K562 (cell line): ENCODE results near the gene AQP6. TPM values are rescaled to one million over a fixed set of nuclear protein-coding genes. Genes with fewer than 3 reads are reported as not detected.

ENCODE experiments used
- ATAC-seq: fragments of 200-7000 bp; cut with Tn5 transposase; 3 replicates; pipeline ENCODE4 v1.9.1; 2020; ENCODE audit warnings: moderate library complexity
- BruUV-seq: library from RNA; stranded (reverse); fragments of 400-500 nt; replicated peaks from 2 replicates; lab custom pipeline; 2021; lab: Mats Ljungman, UMichigan
- CTCF ChIA-PET: fragments of 300-600 bp; formaldehyde crosslinking; extraction: SDS; loops from one replicate; lab custom pipeline; 2021; ENCODE audit warnings: low intra/inter-chr PET ratio; lab: Yijun Ruan, JAX
- POLR2A ChIA-PET: fragments of 300-600, 350-650 bp; sonication (Branson Sonifier 250); formaldehyde crosslinking; extraction: SDS; loops from one replicate; lab custom pipeline; 2021; ENCODE audit warnings: antibody characterized with exemption, inconsistent platforms; lab: Yijun Ruan, JAX
- DNase-seq, 4 experiments: peaks; one replicate each; pipeline versions ENCODE4 v3.0.0 to v3.0.0-alpha.2; 2011 to 2018; ENCODE audit warnings: low spot score in 3 of 4, mixed read lengths in 3 of 4; ENCODE audit errors: extremely low read depth in 1 of 4
- FAIRE-seq: peaks from 2 replicates; lab custom pipeline; 2011; peaks lifted over from hg19 to GRCh38; lab: Jason Lieb, UNC
- H2AFZ ChIP-seq: 2 replicates; pipeline ENCODE4 v1.6.0; 2011; ENCODE audit warnings: low read depth, low read length, control low read depth, inconsistent platforms
- H3K27ac ChIP-seq: fragments of 200-600 bp; 3 replicates; pipeline ENCODE4 v1.8.0; 2011; ENCODE audit warnings: low read depth, mild to moderate bottlenecking, control low read depth, inconsistent platforms, low read length, moderate library complexity, mixed read lengths; ENCODE audit errors: extremely low read depth
- H3K27me3 ChIP-seq, 2 experiments: fragments of 300-600 bp in 1 of 2; 2 replicates in 1 of 2; 3 replicates in 1 of 2; pipeline versions ENCODE4 v1.6.0 to v1.8.0; 2011; ENCODE audit warnings: inconsistent platforms in 2 of 2, low read length in 2 of 2, mild to moderate bottlenecking in 1 of 2, mixed read lengths in 1 of 2, moderate library complexity in 1 of 2; ENCODE audit not compliant: control insufficient read depth in 2 of 2, insufficient read depth in 2 of 2
- H3K36me3 ChIP-seq: fragments of 300-600 bp; 3 replicates; pipeline ENCODE4 v1.8.0; 2011; ENCODE audit warnings: mild to moderate bottlenecking, low read length, inconsistent platforms; ENCODE audit not compliant: control insufficient read depth, insufficient read depth
- H3K4me1 ChIP-seq, 2 experiments: fragments of 200-600 bp in 1 of 2; replicated peaks in 1 of 2; 2 replicates in 1 of 2; 3 replicates in 1 of 2; pipeline versions ENCODE4 v1.5.1 to v1.8.0; 2011; ENCODE audit warnings: inconsistent platforms in 2 of 2, low read length in 2 of 2, mild to moderate bottlenecking in 1 of 2, mixed read lengths in 1 of 2, moderate library complexity in 1 of 2; ENCODE audit not compliant: control insufficient read depth in 2 of 2, insufficient read depth in 2 of 2
- H3K4me2 ChIP-seq: 2 replicates; pipeline ENCODE4 v1.6.1; 2011; ENCODE audit warnings: low read length, control low read depth, inconsistent platforms, mixed read lengths; ENCODE audit not compliant: insufficient read depth
- H3K4me3 ChIP-seq: fragments of 200-600 bp; sonication (generic), shearing (Covaris generic); 2 replicates; pipeline ENCODE4 v1.5.1; 2016; ENCODE audit warnings: control low read depth, inconsistent platforms
- H3K79me2 ChIP-seq: fragments of 200-600 bp; 3 replicates; pipeline ENCODE4 v1.8.0; 2011; ENCODE audit warnings: low read length, inconsistent platforms; ENCODE audit not compliant: control insufficient read depth, insufficient read depth
- H3K9ac ChIP-seq, 2 experiments: 2 replicates each; pipeline versions ENCODE4 v1.6.0 to v1.6.1; 2011; ENCODE audit warnings: low read depth in 2 of 2, low read length in 2 of 2, control low read depth in 1 of 2, inconsistent platforms in 1 of 2, mild to moderate bottlenecking in 1 of 2, mixed read lengths in 1 of 2; ENCODE audit not compliant: insufficient read depth in 1 of 2
- H3K9me1 ChIP-seq: one replicate; pipeline ENCODE4 v1.6.0; 2011; ENCODE audit warnings: inconsistent platforms, mild to moderate bottlenecking, low read length, moderate library complexity; ENCODE audit not compliant: control insufficient read depth, insufficient read depth
- H3K9me3 ChIP-seq: replicated peaks from 2 replicates; pipeline ENCODE4 v1.5.1; 2011; ENCODE audit warnings: low read depth, low read length, inconsistent platforms; ENCODE audit not compliant: control insufficient read depth, insufficient read depth
- H4K20me1 ChIP-seq: replicated peaks from 2 replicates; pipeline ENCODE4 v1.6.1; 2011; ENCODE audit warnings: low read length, inconsistent platforms, mixed read lengths; ENCODE audit not compliant: control insufficient read depth, insufficient read depth
- CXXC5 ChIP-seq: fragments of 250-450 bp; sonication (Bioruptor Pico); IDR thresholded peaks from 2 replicates; pipeline ENCODE4 v1.8.0; 2022; ENCODE audit warnings: inconsistent platforms, mild to moderate bottlenecking, moderate library complexity
- ETV5 ChIP-seq: sonication (generic); formaldehyde crosslinking; IDR thresholded peaks from 2 replicates; pipeline ENCODE4 v1.4.0; 2020; ENCODE audit warnings: low read depth, mild to moderate bottlenecking, missing genetic modification reagents
- GATAD2B ChIP-seq: fragments of 450-650 bp; IDR thresholded peaks from 2 replicates; pipeline ENCODE4 v1.6.1; 2017; ENCODE audit warnings: mild to moderate bottlenecking, borderline replicate concordance
- HDAC1 ChIP-seq, 2 experiments: fragments of 450-650 bp; IDR thresholded peaks; 2 replicates each; pipeline ENCODE4 v1.6.1; 2016 to 2017; ENCODE audit warnings: inconsistent platforms in 1 of 2, mild to moderate bottlenecking in 1 of 2, moderate library complexity in 1 of 2
- HDGF ChIP-seq: fragments of 450-650 bp; IDR thresholded peaks from 2 replicates; pipeline ENCODE4 v1.6.1; 2016
- POLR2H ChIP-seq: IDR thresholded peaks from 2 replicates; pipeline ENCODE4 v1.6.1; 2016; ENCODE audit warnings: missing genetic modification characterization, low read depth, mild to moderate bottlenecking, control low read depth, missing compliant biosample characterization, moderate library complexity
- POLR3G ChIP-seq: IDR thresholded peaks from 2 replicates; pipeline ENCODE4 v1.6.1; 2011; ENCODE audit not compliant: insufficient read length, insufficient replicate concordance; ENCODE audit errors: extremely low read depth
- RBM22 ChIP-seq: fragments of 200-400 bp; formaldehyde crosslinking; IDR thresholded peaks from 2 replicates; pipeline ENCODE4 v1.6.1; 2018; ENCODE audit warnings: low read length, low read depth; ENCODE audit not compliant: poor library complexity, severe bottlenecking
- SMARCE1 ChIP-seq: fragments of 450-650 bp; IDR thresholded peaks from 2 replicates; pipeline ENCODE4 v1.7.1; 2016; ENCODE audit warnings: mild to moderate bottlenecking
- TAL1 ChIP-seq: fragments of 450-650 bp; IDR thresholded peaks from 2 replicates; pipeline ENCODE4 v1.6.1; 2016; ENCODE audit warnings: mild to moderate bottlenecking
- ZBED1 ChIP-seq: IDR thresholded peaks from 2 replicates; pipeline ENCODE4 v1.6.1; 2014
- ZNF77 ChIP-seq: fragments of 250-450 bp; sonication (Bioruptor Pico); IDR thresholded peaks from 2 replicates; pipeline ENCODE4 v1.5.0; 2020
- WGBS: fragments of 100-300 bp; shearing (Covaris generic); methylation state at CpG from one replicate; pipeline ENCODE4 v1.1.6; 2016; ENCODE audit warnings: low coverage, mixed read lengths; ENCODE audit not compliant: insufficient coverage; ENCODE audit errors: missing lambda C conversion rate; 5-methylcytosine and 5-hydroxymethylcytosine counted together
- in situ Hi-C: fragments of 300-500 bp; cut with MboI; formaldehyde crosslinking; loops from 4 replicates; pipeline ENCODE4 v1.15.0; 2018; ENCODE audit warnings: inconsistent platforms, mixed read lengths
- intact Hi-C: fragments of 100-400 bp; cut with micrococcal nuclease; formaldehyde crosslinking; loops from 2 replicates; pipeline ENCODE4 v1.14.2; 2022
- polyA plus RNA-seq, 8 experiments: library from polyadenylated mRNA; depleted of rRNA in 4 of 8; stranded (reverse) in 5 of 8; unstranded in 3 of 8; fragments of >200 nt; fragmentation: Nextera tagmentation in 2 of 8; fragmentation: Illumina TruSeq in 1 of 8; extraction: Ambion mirVana in 2 of 8; extraction: Trizol in 1 of 8; gene quantifications; 2 replicates each; pipeline versions ENCODE4 v1.2.1 to v1.2.3, GENCODE V29; 2011 to 2014; ENCODE audit warnings: inconsistent platforms in 1 of 8, missing spikeins in 1 of 8
- total RNA-seq, 7 experiments: library from RNA; depleted of rRNA in 6 of 7; stranded (reverse); fragments of >200 nt in 6 of 7; fragmentation: Illumina TruSeq in 2 of 7; extraction: Trizol in 2 of 7; gene quantifications; 2 replicates each; pipeline versions ENCODE4 v1.2.1 to v1.2.3, GENCODE V29; 2011 to 2021; ENCODE audit warnings: low replicate concordance in 1 of 7
- TF ChIP-seq, protein P1 (sequence below): fragments of 200-800 bp; sonication (Bioruptor generic); IDR thresholded peaks from 2 replicates; pipeline ENCODE4 v1.6.1; 2017; ENCODE audit warnings: missing genetic modification characterization, missing compliant biosample characterization
- TF ChIP-seq, protein P2 (sequence below): IDR thresholded peaks from 2 replicates; pipeline ENCODE4 v1.6.1; 2016; ENCODE audit warnings: missing genetic modification characterization, missing compliant biosample characterization

Gene AQP6
- total and polyA plus RNA-seq, 9 of the 15 experiments (the other 6 are each of a cell fraction or from before 2014, with no cell fraction given): 0.05 to 0.12 TPM; not detected in 7

- TF ChIP-seq, protein P1, sequence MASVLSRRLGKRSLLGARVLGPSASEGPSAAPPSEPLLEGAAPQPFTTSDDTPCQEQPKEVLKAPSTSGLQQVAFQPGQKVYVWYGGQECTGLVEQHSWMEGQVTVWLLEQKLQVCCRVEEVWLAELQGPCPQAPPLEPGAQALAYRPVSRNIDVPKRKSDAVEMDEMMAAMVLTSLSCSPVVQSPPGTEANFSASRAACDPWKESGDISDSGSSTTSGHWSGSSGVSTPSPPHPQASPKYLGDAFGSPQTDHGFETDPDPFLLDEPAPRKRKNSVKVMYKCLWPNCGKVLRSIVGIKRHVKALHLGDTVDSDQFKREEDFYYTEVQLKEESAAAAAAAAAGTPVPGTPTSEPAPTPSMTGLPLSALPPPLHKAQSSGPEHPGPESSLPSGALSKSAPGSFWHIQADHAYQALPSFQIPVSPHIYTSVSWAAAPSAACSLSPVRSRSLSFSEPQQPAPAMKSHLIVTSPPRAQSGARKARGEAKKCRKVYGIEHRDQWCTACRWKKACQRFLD (CRISPR knock-in tag): peak; percentile 77; the same call in 1 of the 2 replicates
- TF ChIP-seq ETV5 (no peak), CXXC5 (CRISPR knock-in tag) (peak; percentile 49; the same call in 1 of the 2 replicates), GATAD2B (no peak), TAL1 (peak; percentile 75)
These were observed 11.1 kb downstream of the AQP6 start (continued) for GRCh38 chr12:49983892-49984291.

DNA sequence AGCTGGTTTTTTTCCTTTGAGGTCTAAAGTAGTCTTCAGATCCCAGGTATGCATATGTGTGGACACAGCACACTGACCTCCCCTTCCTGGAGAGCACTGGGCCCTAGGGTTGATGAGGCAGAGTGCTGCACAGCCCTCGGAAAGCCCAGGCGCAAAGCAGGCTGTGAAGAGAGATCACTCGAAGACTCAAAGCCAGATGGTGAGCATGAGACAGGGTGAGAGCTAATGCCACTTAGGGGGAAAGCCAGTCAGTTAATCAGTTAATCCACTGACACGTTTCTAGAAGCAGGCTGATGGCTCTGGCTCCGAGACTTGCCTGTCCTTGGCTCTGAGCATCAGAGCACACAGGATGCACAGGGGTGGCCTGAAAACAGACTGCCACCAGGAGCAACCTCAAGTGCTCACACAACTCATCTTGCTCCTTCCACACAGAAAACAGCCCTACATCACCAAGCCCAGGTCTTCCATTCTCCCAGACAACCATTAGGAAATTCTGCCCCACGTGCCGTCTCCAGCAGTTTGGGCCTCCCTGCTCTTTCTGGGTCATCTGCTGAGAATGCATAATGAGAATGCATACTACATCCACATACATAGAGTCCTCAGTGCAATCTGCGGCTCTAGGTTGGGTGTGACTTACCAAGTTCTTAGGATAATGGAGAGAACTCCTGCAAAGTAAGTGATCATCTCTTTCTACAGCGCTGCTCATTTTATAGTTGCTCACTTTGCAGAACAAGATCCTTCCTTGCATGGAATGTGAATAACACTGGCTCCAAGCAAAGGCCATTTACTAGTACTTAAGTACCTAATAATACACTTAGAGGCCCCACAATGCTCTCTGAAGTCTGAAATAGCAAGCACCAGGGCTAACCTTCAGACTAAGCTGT is 12.0 kb downstream of the AQP6 start:
- CTCF ChIA-PET: interaction anchor here (0.6 kb wide), 1 partner anchor 16 kb away, joined by 3 read pairs; no protein-coding TSS in a partner anchor
- FAIRE-seq (no peak), DNase-seq (no peak), ATAC-seq (no peak; the same call in 2 of the 3 replicates)
- Histone ChIP-seq H3K9me3 (no peaks in the 10 kb centered on the region), H2AFZ (no peak overlapping the region), H3K79me2 (no peaks in the 10 kb centered on the region), H3K27me3 (no peaks in the 10 kb centered on the region), H3K4me2 (no peak overlapping the region), H3K36me3 (peaks cover 41% of the 10 kb centered on the region), H3K9ac (peak overlapping the region in 1 of 2 experiments; percentile 38; a peak in 1 of 4 replicates), H3K27ac (no peak overlapping the region), H3K9me1 (no peaks in the 10 kb centered on the region), H3K4me3 (no peak overlapping the region), H4K20me1 (peaks cover 5% of the 10 kb centered on the region), H3K4me1 (peaks cover 26% of the 10 kb centered on the region in 2 experiments)
- POLR2A ChIA-PET: interaction anchor here (0.8 to 2.1 kb wide), 7 partner anchors 8 to 311 kb away, joined by 3 to 11 read pairs (median 5); partner anchors contain the start of gene TMBIM6
- intact Hi-C loops (loop anchor here (5.0 kb wide), 1 partner anchor 43 kb away; the partner anchor contains the start of gene RACGAP1), in situ Hi-C loops (no loop called here)
- WGBS: 75% methylated on average over 9 of the region's 9 CpGs
- BruUV-seq: no TSS peak
- TF ChIP-seq HDGF: no peak
- no peak for TF ChIP-seq RBM22
- TF ChIP-seq SMARCE1: no peak
- no peak for TF ChIP-seq ZNF77
- no peak for TF ChIP-seq POLR3G
- no peak for TF ChIP-seq HDAC1 (IDR thresholded peaks at IDR 0.05)
- no peak for TF ChIP-seq POLR2H (tag)
- no peak for TF ChIP-seq ZBED1
- TF ChIP-seq, protein P2, sequence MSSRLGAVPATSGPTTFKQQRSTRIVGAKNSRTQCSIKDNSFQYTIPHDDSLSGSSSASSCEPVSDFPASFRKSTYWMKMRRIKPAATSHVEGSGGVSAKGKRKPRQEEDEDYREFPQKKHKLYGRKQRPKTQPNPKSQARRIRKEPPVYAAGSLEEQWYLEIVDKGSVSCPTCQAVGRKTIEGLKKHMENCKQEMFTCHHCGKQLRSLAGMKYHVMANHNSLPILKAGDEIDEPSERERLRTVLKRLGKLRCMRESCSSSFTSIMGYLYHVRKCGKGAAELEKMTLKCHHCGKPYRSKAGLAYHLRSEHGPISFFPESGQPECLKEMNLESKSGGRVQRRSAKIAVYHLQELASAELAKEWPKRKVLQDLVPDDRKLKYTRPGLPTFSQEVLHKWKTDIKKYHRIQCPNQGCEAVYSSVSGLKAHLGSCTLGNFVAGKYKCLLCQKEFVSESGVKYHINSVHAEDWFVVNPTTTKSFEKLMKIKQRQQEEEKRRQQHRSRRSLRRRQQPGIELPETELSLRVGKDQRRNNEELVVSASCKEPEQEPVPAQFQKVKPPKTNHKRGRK (tag): no peak
